GM19351 (cell line): ENCODE measurements around the gene SLC23A3.
"Not testable (repeated sequence)": the region's sequence is repeated elsewhere in the genome, so short reads cannot be mapped to it uniquely, and the experiment has no call there.

Experiments
- ATAC-seq: cut with Tn5 transposase; IDR thresholded peaks from one replicate; pipeline ENCODE4 v1.9.1; 2021; ENCODE audit warnings: mild to moderate bottlenecking, moderate library complexity; ENCODE audit not compliant: unreplicated experiment

The SLC23A3 gene

DNA sequence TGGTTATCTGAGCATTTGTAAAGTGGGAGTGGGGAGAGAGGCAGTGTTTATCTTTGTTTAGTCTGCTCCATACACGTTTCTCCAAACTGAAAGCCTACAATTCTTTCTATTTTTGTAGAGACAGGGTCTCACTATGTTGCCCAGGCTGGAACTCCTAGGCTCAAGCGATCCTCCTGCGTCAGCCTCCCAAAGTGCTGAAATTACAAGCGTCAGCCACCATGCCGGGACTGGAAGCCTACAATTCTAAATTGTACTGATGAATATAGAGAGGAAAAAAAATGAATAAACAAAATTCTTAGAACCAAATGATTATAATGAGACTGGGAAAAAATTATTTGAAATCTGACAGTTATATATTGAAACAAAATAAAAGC, 35.3 kb upstream of the SLC23A3 start:
- ATAC-seq, result no peak

DNA sequence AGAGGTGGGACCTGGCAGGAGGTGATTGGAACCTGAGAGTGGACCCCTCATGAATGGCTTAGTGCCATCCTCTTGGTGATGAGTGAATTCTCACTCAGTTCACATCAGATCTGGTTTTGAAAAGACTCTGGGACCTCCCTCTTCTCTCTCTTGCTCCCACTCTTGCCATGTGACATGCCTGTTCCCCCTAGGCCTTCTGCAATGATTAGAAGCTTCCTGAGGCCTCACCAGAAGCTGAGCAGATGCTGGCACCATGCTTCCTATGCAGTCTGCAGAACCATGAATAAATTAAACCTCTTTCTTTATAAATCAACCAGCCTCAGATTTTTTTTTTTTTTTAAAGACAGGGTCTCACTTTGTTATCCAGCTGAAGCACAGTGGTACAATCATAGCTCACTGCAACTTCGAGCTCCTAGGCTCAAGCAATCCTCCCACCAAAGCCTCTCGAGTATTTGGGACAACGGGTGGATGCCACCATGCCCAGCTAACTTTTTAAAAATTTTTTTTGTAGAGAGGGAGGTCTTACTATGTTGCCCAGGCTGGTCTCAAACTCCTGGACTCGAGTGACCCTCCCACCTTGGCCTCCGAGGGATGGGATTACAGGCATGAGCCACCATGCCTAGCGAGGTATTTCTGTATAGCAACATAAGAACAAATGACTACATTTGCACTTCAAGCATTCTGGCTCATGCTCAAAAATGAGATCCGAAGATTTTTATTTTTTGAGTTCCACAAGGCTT, 34.8 kb upstream of the SLC23A3 start:
- ATAC-seq, result no peak

DNA sequence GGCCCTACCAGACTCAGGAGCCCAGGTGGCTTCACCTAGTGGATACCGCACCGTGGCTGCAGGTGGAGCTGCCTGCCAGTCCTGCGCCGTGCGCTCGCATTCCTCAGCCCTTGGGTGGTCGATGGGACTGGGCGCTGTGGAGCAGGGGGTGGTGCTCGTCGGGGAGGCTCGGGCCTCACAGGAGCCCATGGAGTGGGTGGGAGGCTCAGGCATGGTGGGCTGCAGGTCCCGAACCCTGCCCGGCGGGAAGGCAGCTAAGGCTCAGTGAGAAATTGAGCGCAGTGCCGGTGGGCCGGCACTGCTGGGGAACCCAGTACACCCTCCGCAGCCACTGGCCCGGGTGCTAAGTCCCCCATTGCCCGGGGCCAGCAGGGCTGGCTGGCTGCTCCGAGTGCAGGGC, 31.5 kb upstream of the SLC23A3 start:
- not testable (repeated sequence) for ATAC-seq

DNA sequence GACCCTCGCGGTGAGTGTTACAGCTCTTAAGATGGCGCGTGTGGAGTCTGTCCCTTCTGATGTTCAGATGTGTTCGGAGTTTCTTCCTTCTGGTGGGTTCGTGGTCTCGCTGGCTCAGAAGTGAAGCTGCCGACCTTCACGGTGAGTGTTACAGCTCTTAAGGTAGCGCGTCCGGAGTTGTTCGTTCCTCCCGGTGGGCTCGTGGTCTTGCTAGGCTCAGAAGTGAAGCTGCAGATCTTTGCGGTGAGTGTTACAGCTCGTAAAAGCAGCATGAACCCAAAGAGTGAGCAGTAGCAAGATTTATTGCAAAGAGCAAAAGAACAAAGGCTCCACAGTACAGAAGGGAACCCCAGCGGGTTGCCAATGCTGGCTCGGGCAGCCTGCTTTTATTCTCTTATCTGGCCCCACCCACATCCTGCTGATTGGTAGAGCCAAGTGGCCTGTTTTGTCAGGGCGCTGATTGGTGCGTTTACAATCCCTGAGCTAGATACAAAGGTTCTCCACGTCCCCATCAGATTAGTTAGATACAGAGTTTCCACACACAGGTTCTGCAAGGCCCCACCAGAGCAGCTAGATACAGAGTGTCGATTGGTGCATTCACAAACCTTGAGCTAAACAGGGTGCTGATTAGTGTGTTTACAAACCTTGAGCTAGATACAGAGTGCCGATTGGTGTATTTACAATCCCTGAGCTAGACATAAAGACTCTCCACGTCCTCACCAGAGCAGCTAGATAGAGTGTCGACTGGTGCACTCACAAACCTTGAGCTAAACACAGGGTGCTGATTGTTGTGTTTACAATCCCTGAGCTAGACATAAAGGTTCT, 30.9 kb upstream of the SLC23A3 start:
- ATAC-seq, result not testable (repeated sequence)

DNA sequence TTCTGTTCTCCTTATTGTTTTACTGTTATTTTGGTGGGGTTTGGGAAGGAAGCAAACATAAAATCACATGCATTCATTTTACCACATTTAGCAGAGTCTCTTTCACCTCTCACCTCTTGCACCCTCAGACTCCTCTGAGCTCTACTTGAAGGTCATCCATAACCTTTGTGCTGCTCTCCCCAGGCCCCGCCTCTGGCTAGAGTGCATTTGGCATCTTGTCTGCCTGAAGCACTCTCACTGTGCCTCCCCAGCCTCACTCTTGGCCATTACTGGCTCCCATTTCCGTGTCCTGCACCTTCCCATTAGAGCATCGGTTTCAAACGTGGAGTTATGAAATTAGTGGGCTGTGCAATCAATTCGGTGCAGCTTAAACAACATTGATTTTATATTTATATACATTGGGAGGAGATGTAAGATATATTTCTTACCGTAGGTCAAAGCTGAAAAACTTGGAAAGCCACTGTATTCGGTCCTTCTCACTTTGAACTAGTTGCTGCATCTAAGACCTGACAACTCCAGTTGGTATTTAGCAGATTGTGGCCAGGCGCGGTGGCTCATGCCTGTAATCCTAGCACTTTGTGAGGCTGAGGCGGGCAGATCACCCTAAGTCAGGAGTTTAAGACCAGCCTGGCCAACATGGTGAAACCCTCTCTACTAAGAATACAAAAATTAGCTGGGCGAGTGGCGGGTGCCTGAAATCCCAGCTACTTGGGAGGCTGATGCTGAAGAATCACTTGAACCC, 29.8 kb upstream of the SLC23A3 start:
- no peak for ATAC-seq

DNA sequence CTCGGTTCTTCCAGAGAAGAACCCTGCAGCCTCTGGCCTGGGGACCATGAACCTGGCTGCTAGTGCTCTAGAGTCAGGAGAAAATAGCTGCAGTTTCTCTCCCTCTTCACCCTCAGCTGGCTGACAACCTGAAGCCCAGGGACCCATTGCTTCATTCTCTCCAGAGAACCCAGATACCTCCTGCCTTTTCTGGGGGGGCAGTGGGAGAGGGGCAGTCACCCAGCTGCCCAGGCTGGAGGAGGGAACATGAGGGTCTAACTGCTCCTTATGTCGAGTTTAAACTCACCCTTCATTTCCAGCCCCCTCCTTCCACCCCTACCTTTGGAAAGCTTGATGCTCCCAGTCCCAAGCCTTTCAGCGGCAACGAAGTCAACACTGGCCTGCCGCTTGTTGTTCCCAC, 29.1 kb upstream of the SLC23A3 start:
- no peak for ATAC-seq

DNA sequence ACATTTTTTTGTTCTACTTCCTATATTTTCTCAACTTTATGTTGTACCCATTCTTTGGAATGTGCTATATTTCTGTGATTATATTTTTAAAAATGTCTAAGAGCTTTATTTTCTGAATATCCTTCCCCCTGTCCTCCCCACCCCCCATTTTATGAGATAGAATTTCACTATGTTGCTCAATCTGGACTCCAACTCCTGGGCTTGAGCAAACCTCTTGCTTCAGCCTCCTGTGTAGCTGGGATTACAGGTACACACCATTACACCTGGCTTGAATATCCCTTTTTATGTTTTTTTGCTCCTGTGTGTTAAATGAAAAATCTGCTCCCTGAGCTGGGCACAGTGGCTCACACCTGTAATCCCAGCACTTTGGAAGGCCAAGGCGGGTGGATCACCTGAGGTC, 27.6 kb upstream of the SLC23A3 start:
- no peak for ATAC-seq

DNA sequence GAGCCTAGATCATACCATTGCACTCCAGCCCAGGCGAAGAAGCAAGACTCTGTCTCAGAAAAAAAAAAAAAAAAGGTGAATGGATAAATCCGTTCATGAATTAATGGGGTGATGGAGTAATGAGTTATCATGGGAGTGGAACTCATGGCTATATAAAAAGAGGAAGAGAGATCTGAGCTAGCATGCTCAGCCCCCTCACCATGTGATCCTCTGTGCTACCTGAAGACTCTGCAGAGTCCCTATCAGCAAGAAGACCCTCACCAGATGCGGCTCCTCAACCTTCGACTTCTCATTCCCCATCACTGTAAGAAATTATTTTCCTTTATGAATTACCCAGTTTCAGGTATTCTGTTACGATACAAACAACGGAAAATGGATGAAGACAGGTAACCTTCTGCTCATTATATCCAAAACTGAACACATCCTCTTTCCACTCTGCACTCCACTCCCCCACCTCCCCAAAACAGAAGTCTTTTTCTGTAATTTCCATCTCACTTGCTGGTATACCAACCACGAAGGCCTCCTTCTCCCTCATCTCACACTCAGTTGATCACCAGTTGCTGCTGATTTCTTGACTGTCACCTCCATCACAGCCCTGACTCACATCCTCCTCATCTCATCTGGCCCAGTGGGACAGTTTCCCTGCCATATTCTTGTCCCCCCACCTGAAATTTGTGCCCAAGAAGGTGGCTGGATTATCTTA, 17.1 kb upstream of the SLC23A3 start:
- ATAC-seq, result no peak

DNA sequence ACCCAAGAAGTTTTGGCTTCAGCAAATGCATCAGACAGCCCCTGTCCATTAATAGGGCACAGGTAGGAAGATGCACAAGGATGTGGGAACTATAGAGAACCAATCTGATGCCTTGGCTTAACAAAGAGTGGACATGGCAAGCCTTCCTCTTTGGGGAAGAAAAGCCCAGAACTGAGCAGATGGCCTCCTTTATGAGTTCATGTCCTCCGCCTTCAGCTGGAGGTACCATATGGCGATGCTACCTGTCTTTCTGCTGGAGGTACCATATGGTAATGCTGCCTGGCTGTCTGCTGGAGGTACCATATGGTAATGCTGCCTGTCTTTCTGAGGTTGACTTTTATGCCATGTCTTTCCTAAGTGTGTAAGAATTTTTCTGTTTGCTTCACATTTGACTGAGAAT, 14.3 kb upstream of the SLC23A3 start:
- ATAC-seq, result no peak

DNA sequence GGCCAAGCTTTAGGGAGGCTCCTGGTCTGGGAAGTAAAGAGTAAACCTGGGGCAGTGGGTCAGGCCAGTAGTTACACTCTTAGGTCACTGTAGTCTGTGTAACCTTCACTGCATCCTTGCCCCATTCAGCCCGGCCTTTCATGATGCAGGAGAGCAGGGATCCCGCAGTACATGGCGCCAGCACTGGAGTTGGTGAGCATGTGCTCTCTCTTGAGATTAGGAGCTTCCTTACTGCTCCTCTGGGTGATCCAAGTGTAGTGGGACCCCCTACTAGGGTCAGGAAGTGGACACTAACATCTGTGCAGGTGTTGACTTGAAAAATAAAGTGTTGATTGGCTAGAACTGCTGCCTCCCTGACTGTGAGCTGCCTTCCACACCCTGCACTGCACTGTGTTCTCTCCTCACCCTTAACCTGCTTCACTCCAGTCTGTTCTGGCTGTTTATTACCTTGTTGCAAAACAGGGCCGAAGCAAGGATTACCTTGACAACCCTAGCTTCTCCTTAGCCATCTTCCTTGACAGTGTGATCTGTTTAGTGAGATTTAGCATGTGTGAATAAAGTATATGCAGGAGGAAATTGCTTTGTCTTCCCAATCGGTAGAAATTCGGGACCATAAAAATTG, 13.4 kb upstream of the SLC23A3 start:
- ATAC-seq, result no peak

DNA sequence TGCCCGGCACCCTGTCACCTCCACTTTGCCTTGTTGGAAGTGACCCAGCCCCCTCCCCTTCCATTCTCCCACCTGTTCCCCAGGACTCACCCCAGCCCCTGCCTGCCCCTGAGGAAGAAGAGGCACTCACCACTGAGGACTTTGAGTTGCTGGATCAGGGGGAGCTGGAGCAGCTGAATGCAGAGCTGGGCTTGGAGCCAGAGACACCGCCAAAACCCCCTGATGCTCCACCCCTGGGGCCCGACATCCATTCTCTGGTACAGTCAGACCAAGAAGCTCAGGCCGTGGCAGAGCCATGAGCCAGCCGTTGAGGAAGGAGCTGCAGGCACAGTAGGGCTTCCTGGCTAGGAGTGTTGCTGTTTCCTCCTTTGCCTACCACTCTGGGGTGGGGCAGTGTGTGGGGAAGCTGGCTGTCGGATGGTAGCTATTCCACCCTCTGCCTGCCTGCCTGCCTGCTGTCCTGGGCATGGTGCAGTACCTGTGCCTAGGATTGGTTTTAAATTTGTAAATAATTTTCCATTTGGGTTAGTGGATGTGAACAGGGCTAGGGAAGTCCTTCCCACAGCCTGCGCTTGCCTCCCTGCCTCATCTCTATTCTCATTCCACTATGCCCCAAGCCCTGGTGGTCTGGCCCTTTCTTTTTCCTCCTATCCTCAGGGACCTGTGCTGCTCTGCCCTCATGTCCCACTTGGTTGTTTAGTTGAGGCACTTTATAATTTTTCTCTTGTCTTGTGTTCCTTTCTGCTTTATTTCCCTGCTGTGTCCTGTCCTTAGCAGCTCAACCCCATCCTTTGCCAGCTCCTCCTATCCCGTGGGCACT, 12.7 kb upstream of the SLC23A3 start:
- ATAC-seq, result no peak

DNA sequence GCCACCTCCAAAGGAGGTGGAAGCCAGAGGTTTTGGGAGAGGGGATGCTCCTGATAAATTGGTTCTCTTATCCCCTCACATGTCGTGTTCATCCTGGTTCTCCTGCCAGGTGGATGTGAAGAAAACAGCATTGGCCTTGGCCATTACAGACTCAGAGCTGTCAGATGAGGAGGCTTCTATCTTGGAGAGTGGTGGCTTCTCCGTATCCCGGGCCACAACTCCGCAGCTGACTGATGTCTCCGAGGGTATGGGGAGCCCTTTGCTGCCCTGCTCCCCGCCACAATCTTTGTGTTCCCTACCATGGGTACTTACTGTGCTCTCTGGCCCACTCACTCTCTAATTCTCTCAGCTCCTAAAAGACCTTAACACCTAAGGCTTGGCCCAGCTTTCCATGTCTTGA, 11.7 kb upstream of the SLC23A3 start:
- no peak for ATAC-seq

DNA sequence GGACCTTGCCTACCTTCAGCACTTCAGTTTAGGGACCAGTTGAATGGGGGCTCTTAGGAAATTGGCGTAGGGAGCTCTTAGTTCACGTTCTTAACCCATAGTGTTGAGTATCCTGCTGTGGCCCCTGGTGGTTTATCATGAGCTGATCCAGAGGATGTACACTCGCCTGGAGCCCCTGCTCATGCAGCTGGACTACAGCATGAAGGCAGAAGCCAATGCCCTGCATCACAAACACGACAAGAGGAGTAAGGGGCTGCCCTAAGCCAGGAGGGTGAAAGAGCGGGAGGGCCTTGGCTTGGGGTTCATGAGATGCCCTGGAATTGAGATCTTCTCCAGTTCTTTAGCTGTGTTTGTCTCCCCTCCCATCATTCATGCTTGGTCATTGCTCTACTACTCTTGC, 11.1 kb upstream of the SLC23A3 start:
- no peak for ATAC-seq

DNA sequence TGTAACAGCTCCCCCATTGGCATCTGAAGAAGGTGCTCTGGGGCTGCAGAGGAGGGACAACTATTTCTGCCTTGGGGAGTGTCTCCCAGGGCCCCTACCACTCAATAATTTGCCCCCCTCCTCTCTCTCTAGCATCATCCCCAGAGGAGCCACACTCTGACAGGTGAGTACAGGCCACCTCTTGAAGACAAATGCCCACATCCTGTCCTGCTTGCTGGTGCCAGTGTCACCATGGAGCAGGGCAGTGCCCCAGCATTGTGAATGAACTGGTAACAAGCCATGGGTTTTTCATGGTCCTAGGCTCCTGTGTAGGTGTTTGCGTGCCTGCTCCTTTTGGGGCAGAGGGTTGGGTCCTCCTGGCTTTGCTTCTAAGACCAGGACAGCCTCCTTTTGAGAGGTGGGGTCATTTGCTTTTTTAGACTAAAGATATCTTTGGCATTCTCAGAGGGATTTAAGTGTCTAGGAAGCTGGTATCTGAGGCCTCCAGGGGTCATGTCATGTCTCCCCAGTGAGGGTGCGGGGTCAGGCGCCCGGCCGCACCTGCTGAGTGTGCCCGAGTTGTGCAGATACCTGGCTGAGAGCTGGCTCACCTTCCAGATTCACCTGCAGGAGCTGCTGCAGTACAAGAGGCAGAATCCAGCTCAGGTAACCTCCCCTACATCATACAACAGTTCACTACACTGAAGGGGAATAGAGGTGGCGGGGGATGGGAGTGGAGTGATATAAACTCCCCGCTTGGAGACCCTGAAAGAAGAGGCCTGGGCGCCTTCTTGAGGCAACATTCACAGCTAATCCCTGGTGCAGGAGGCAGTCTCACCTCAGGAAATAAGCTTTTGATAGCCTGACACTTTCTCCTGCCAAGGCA, 10.0 kb upstream of the SLC23A3 start:
- ATAC-seq, result no peak

DNA sequence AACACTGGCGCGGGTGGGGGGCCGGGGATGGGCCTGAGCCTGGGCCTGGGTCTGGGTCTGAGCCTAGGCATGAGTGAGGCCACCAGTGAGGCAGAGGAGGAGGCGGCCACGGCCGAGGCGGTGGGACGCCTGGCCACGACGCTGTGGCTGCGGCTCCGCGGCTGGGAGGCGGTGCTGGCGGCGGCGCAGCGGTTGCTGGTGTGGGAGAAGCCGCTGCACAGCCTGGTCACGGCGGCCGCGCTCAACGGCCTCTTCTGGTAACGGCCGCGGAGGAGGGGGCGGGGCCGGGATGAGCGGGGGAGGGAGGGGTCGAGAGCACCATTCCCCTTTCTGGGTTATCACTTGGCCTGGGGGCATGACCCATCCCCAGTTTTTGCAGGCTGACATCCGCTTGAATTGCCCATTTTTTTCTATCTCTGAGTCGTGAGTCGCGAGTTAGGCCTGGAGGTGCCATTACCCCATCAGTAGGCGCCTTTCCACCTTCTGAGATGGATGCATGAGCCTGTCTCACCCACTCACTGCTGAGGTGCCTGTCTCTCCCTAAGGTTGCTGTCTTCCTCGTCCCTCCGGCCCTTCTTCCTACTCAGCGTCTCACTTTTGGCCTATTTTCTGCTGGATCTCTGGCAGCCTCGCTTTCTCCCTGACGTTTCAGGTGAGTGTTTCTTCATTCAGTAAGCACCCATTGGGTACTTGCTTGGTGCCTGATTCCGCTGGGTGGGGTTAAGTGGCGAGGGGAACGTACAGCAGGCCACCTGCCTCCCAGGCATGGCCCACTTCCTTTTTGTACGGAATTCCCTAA, 8.7 kb upstream of the SLC23A3 start:
- peak; percentile 12 for ATAC-seq

DNA sequence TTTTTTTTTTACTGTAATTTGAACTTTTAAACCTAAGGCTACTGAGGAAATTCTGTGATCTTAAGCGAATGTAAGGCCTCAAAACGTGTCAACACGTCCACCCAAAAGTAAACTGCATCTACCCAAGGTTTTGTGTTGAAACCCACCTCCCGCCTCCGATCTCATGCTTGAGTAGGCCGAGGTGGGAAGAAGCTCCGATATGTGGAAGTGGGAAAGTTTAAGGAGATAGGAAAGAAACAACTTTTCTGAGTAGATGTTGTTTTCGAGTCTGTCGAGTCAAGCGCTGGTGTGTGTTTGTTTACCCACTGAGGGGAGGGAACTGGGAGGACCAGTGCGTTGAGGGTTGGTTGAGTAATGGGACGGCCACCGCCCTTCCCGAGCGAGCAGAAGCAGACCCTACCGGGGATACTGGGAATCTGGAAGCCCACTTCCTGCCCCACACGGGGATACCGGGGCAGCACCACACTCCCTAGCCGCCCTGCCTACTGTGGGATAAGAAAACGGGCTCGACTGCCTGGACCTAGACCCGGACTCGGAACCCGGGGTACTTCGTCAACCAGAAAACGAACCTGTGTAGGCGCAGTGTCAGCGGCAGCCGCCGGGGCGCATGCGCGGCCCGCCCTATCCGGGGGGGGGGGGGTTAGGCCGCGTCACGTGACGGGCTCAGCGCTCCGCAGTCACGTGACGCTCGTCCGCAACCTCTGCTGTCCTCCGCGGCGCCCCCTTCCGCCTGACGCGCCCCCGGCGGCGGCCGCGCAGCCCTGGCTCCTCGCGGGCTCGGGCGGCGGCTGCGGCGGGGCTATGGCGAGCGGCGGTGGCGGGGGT, 7.9 kb upstream of the SLC23A3 start, which contains the start of gene RETREG2:
TSS of gene RETREG2 (plus strand) at position 724 of the 825 bp plus-strand sequence. CDS start at position 802, 78 bp downstream.
- ATAC-seq, result peak; percentile 37
